Measurements from ENCODE around the gene RALBP1.

- TF ChIP-seq CTCF (IDR thresholded peaks at IDR 0.05; ENCODE audit: control extremely low read depth in 1 of 3, insufficient read depth in 1 of 3, low read depth in 1 of 3, low read length in 3 of 3) (no peak), SAP30 (IDR thresholded peaks at IDR 0.05; ENCODE audit: insufficient read depth, insufficient replicate concordance, low read length) (no peak), EP300 (IDR thresholded peaks at IDR 0.05; ENCODE audit: borderline replicate concordance in 1 of 2, low read depth in 2 of 2, low read length in 2 of 2) (no peak), POLR2A (IDR thresholded peaks at IDR 0.05; ENCODE audit: control extremely low read depth in 1 of 2, low read depth in 2 of 2, low read length in 2 of 2) (no peak), YY1 (IDR thresholded peaks at IDR 0.05; ENCODE audit: low read depth, low read length) (no peak), POLR2AphosphoS5 (IDR thresholded peaks at IDR 0.05; ENCODE audit: low read depth, low read length) (no peak), RFX5 (IDR thresholded peaks at IDR 0.05; ENCODE audit: borderline replicate concordance, low read depth, low read length) (no peak)
Measured at GRCh38 chr18:9558387-9559064, 83.2 kb downstream of the RALBP1 start.

Data from H1 (cell line).